ENCODE results near the gene CSF1R. TPM values are rescaled to one million over a fixed set of nuclear protein-coding genes. Genes with fewer than 3 reads are reported as not detected.

CSF1R gene
- total RNA-seq, 2 donors from 2014 or later: not detected

DNA sequence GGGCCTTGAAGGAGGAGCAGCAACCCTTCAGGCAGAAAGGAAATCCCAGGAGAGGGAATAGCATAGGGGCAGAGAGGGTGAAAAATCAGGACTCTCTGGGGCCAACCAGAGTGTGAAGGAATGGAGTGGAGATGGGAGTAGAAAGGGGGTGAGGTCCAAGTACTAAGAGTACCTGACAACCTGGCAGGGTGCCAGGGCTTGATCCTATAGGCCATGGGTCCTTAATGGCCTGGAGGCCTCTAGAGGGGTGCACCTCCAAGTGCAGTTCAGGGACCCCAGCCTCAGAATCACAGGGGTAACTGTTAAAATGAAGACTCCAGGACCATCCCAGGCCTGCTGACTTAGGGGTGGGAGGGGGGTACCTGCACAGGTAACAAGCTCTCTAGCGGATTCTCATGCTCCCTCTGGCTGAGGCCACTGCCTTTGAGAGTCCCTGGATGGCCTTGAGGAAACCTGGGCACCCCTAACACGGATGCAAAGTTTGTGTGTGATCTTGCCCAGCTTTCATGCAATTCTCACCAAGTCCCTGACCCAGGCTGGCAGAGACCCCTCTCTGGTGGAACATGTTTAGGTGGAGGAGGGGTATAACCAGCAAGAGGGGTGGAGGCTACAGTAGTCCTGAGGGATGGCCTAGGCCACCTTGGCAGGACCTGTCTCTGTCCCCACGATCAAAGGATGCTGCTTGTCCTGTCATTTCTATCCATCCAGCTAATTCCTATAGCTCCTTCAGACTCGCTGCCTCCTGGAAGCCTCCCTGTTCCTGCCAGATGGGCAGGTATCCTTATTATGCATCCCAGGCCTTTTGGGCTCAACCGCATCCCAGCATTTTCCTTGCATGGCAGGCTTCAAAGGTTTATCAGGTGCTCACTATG, 17.6 kb upstream of the CSF1R start:
- H3K9me3 ChIP-seq (ENCODE audit: control insufficient read depth, low read length): no peaks in the 10 kb centered on the region
- Mint-ChIP-seq H3K36me3 (ENCODE audit: low read depth) (no peaks in the 10 kb centered on the region), H3K27ac (no peak overlapping the region), H3K4me1 (peaks cover 2% of the 10 kb centered on the region), H3K9me3 (no peaks in the 10 kb centered on the region), H3K27me3 (ENCODE audit: insufficient read depth) (no peaks in the 10 kb centered on the region), H3K4me3 (no peak overlapping the region)
- no peak overlapping the region for H3K4me3 ChIP-seq (ENCODE audit: low read length)
- no peaks in the 10 kb centered on the region for H3K36me3 ChIP-seq (ENCODE audit: control insufficient read depth, insufficient read depth, low read length)
- no peak for TF ChIP-seq CTCF (conservative IDR thresholded peaks at IDR 0.05)
- peak; percentile 33 for DNase-seq
- H3K27ac ChIP-seq (ENCODE audit: low read depth, low read length): no peak overlapping the region
- no peaks in the 10 kb centered on the region for H3K27me3 ChIP-seq (ENCODE audit: control insufficient read depth, insufficient read depth, low read length, poor library complexity, severe bottlenecking)
- H3K9ac ChIP-seq (ENCODE audit: extremely low read depth, low read length, poor library complexity, severe bottlenecking): no peak overlapping the region
- no peaks in the 10 kb centered on the region for H3K4me1 ChIP-seq (ENCODE audit: control insufficient read depth, insufficient read depth, low read length)
- 89 to 92% methylated on average over 2 to 5 of the region's 5 CpGs for WGBS, 2 experiments (ENCODE audit: insufficient coverage in 1 of 2, insufficient read length in 1 of 2)

DNA sequence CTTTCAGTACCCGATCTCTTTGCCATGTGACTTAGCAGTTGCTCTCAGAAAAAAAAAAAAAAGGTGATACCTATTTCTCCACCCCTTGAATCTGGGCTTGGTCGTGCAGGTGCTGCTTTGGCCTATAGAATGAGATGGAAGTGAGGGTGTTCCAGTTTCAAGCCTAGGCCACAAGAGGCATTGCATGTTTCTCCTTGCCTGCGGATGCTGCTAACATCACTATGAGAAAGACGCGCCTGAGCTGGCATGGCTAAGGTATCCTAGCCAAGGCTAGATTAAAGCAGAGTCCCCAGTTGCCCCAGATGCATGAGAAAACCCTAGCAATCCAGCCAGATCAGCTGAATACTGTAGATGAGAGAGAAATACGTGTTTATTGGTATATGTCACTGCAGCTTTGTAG, 14.7 kb upstream of the CSF1R start:
- no peaks in the 10 kb centered on the region for H3K9me3 ChIP-seq (ENCODE audit: control insufficient read depth, low read length)
- H3K9ac ChIP-seq (ENCODE audit: extremely low read depth, low read length, poor library complexity, severe bottlenecking): no peak overlapping the region
- Mint-ChIP-seq H3K27ac (no peak overlapping the region), H3K9me3 (no peaks in the 10 kb centered on the region), H3K4me1 (no peaks in the 10 kb centered on the region), H3K36me3 (ENCODE audit: low read depth) (no peaks in the 10 kb centered on the region), H3K27me3 (ENCODE audit: insufficient read depth) (peaks cover 13% of the 10 kb centered on the region), H3K4me3 (no peak overlapping the region)
- no peaks in the 10 kb centered on the region for H3K36me3 ChIP-seq (ENCODE audit: control insufficient read depth, insufficient read depth, low read length)
- DNase-seq: peak; percentile 65
- TF ChIP-seq CTCF (conservative IDR thresholded peaks at IDR 0.05): peak; percentile 38
- WGBS, 2 experiments (ENCODE audit: insufficient coverage in 1 of 2, insufficient read length in 1 of 2): 78 to 85% methylated on average over 5 to 6 of the region's 6 CpGs
- H3K4me3 ChIP-seq (ENCODE audit: low read length): no peak overlapping the region
- H3K27ac ChIP-seq (ENCODE audit: low read depth, low read length): no peak overlapping the region
- no peaks in the 10 kb centered on the region for H3K4me1 ChIP-seq (ENCODE audit: control insufficient read depth, insufficient read depth, low read length)
- peaks cover 19% of the 10 kb centered on the region for H3K27me3 ChIP-seq (ENCODE audit: control insufficient read depth, insufficient read depth, low read length, poor library complexity, severe bottlenecking)

DNA sequence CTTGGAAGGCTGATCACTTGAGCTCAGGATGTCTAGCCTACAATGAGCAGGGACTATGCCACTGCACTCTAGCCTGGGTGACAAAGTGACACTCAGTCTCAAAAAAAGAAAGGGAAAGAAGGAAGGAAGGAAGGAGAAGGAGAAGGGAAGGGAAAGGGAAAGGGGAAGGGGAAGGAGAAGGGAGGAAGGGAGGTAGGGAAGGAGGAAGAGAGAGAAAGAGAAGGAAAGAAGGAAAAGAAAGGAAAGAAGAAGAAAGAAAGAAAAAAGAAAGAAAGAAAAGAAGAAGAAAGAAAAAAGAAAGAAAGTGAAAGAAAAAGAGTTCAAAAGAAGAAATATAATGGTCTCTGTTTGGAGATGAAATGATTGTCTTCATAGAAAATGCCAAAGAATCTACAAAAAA, 10.8 kb upstream of the CSF1R start:
- Histone ChIP-seq H3K27me3 (ENCODE audit: control insufficient read depth, insufficient read depth, low read length, poor library complexity, severe bottlenecking) (peaks cover 22% of the 10 kb centered on the region), H3K4me1 (ENCODE audit: control insufficient read depth, insufficient read depth, low read length) (no peaks in the 10 kb centered on the region), H3K36me3 (ENCODE audit: control insufficient read depth, insufficient read depth, low read length) (no peaks in the 10 kb centered on the region), H3K27ac (ENCODE audit: low read depth, low read length) (no peak overlapping the region), H3K9me3 (ENCODE audit: control insufficient read depth, low read length) (no peaks in the 10 kb centered on the region), H3K4me3 (ENCODE audit: low read length) (no peak overlapping the region), H3K9ac (ENCODE audit: extremely low read depth, low read length, poor library complexity, severe bottlenecking) (no peak overlapping the region)
- Mint-ChIP-seq H3K27me3 (ENCODE audit: insufficient read depth) (peaks cover 23% of the 10 kb centered on the region), H3K4me1 (no peaks in the 10 kb centered on the region), H3K27ac (no peak overlapping the region), H3K36me3 (ENCODE audit: low read depth) (no peaks in the 10 kb centered on the region), H3K4me3 (no peak overlapping the region), H3K9me3 (no peaks in the 10 kb centered on the region)
- no peak for TF ChIP-seq CTCF (conservative IDR thresholded peaks at IDR 0.05)
- no peak for DNase-seq

Measured in endodermal cell (in vitro differentiated cells).